IMR-90 (cell line): Measurements from ENCODE around the gene TGFBR1. TPM values are rescaled to one million over a fixed set of nuclear protein-coding genes. Genes with fewer than 3 reads are reported as not detected.

Experiments
- ATAC-seq: fragments of 200-7000 bp; cut with Tn5 transposase; 2 replicates; pipeline ENCODE4 v1.9.1; 2020; ENCODE audit warnings: low read depth, mild to moderate bottlenecking, moderate library complexity
- BruUV-seq: library from RNA; stranded (reverse); fragments of 400-500 nt; replicated peaks from 2 replicates; lab custom pipeline; 2021; lab: Mats Ljungman, UMichigan
- CTCF ChIA-PET: fragments of 300-600 bp; formaldehyde crosslinking; extraction: SDS; loops from one replicate; lab custom pipeline; 2021; ENCODE audit warnings: antibody characterized with exemption; lab: Yijun Ruan, JAX
- POLR2A ChIA-PET: fragments of 300-600 bp; sonication (Branson Sonifier 250); formaldehyde crosslinking; loops from one replicate; lab custom pipeline; 2022; ENCODE audit warnings: antibody characterized with exemption; ENCODE audit not compliant: unreplicated experiment; lab: Charles Lee
- DNase-seq: peaks from one replicate; pipeline ENCODE4 v3.0.0; 2013
- H2AFZ ChIP-seq: replicated peaks from 2 replicates; pipeline ENCODE3; 2013; ENCODE audit warnings: low read length, mild to moderate bottlenecking; ENCODE audit not compliant: poor library complexity
- H2AK5ac ChIP-seq: 2 replicates; pipeline ENCODE4 v1.6.1; 2013; ENCODE audit warnings: low read depth, low read length, inconsistent platforms
- H2AK9ac ChIP-seq: replicated peaks from 2 replicates; pipeline ENCODE3; 2013; ENCODE audit warnings: mild to moderate bottlenecking, low read depth, low read length, moderate library complexity; ENCODE audit not compliant: poor library complexity
- H2BK120ac ChIP-seq: 2 replicates; pipeline ENCODE4 v1.6.1; 2013; ENCODE audit warnings: low read depth, low read length, inconsistent platforms
- H2BK15ac ChIP-seq: 3 replicates; pipeline ENCODE4 v1.6.1; 2013; ENCODE audit warnings: low read depth, low read length, inconsistent platforms
- H2BK20ac ChIP-seq: 2 replicates; pipeline ENCODE4 v1.6.1; 2013; ENCODE audit warnings: low read depth, mild to moderate bottlenecking, inconsistent platforms, low read length, moderate library complexity
- H2BK5ac ChIP-seq: 2 replicates; pipeline ENCODE4 v1.6.1; 2013; ENCODE audit warnings: mild to moderate bottlenecking, low read depth, low read length, inconsistent platforms; ENCODE audit not compliant: poor library complexity, severe bottlenecking
- H3K14ac ChIP-seq: replicated peaks from 2 replicates; pipeline ENCODE4 v1.6.1; 2013; ENCODE audit warnings: low read depth, low read length, inconsistent platforms
- H3K18ac ChIP-seq: 2 replicates; pipeline ENCODE4 v1.6.1; 2013; ENCODE audit warnings: low read depth, low read length, control low read depth
- H3K23ac ChIP-seq: 2 replicates; pipeline ENCODE4 v1.6.1; 2013; ENCODE audit warnings: low read depth, low read length, inconsistent platforms
- H3K27ac ChIP-seq: 2 replicates; pipeline ENCODE4 v1.5.1; 2013; ENCODE audit warnings: mild to moderate bottlenecking, control low read depth, low read length; ENCODE audit not compliant: insufficient read depth
- H3K27me3 ChIP-seq: 2 replicates; pipeline ENCODE4 v1.6.1; 2013; ENCODE audit warnings: low read length; ENCODE audit not compliant: control insufficient read depth, insufficient read depth
- H3K36me3 ChIP-seq: 2 replicates; pipeline ENCODE4 v1.6.1; 2013; ENCODE audit warnings: low read length, mixed read lengths; ENCODE audit not compliant: control insufficient read depth, insufficient read depth
- H3K4ac ChIP-seq: 2 replicates; pipeline ENCODE4 v1.6.1; 2013; ENCODE audit warnings: low read depth, low read length, inconsistent platforms
- H3K4me1 ChIP-seq: 2 replicates; pipeline ENCODE4 v1.6.1; 2013; ENCODE audit warnings: low read length, mixed read lengths; ENCODE audit not compliant: control insufficient read depth, insufficient read depth
- H3K4me2 ChIP-seq: 2 replicates; pipeline ENCODE4 v1.6.1; 2013; ENCODE audit warnings: low read depth, mild to moderate bottlenecking, control low read depth, low read length, moderate library complexity
- H3K4me3 ChIP-seq: 2 replicates; pipeline ENCODE4 v1.5.1; 2013; ENCODE audit warnings: low read depth, mild to moderate bottlenecking, control low read depth, low read length, moderate library complexity; ENCODE audit not compliant: insufficient read depth
- H3K56ac ChIP-seq: 2 replicates; pipeline ENCODE4 v1.6.1; 2013; ENCODE audit warnings: low read length, inconsistent platforms; ENCODE audit not compliant: insufficient read depth; ENCODE audit errors: extremely low read depth
- H3K79me1 ChIP-seq, 2 experiments: 2 replicates each; pipeline ENCODE4 v1.6.1; 2013; ENCODE audit warnings: low read length in 2 of 2, inconsistent platforms in 1 of 2, low read depth in 1 of 2
- H3K9ac ChIP-seq: 2 replicates; pipeline ENCODE4 v1.6.1; 2013; ENCODE audit warnings: low read depth, low read length, control low read depth
- H3K9me1 ChIP-seq: 2 replicates; pipeline ENCODE4 v1.6.1; 2013; ENCODE audit warnings: low read length, inconsistent platforms; ENCODE audit not compliant: insufficient read depth
- H3K9me3 ChIP-seq: 2 replicates; pipeline ENCODE4 v1.6.1; 2013; ENCODE audit warnings: low read length; ENCODE audit not compliant: control insufficient read depth, insufficient read depth
- H4K20me1 ChIP-seq: 2 replicates; pipeline ENCODE4 v1.6.1; 2013; ENCODE audit warnings: low read length, inconsistent platforms; ENCODE audit not compliant: insufficient read depth
- H4K5ac ChIP-seq: 2 replicates; pipeline ENCODE4 v1.6.1; 2013; ENCODE audit warnings: mild to moderate bottlenecking, low read depth, low read length, control low read depth
- H4K8ac ChIP-seq, 2 experiments: 2 replicates each; pipeline ENCODE4 v1.6.1; 2013; ENCODE audit warnings: low read depth in 2 of 2, low read length in 2 of 2, control low read depth in 1 of 2, inconsistent platforms in 1 of 2
- H4K91ac ChIP-seq: 2 replicates; pipeline ENCODE4 v1.6.1; 2013; ENCODE audit warnings: low read depth, low read length, inconsistent platforms; ENCODE audit not compliant: insufficient read depth
- CHD1 ChIP-seq: IDR thresholded peaks from 2 replicates; pipeline ENCODE4 v1.6.1; 2012; ENCODE audit warnings: low read depth, low read length, improper control_type of control experiment
- CTCF ChIP-seq: conservative IDR thresholded peaks from 2 replicates; pipeline ENCODE4 v1.5.1; 2012; ENCODE audit warnings: mild to moderate bottlenecking, low read depth, low read length, improper control_type of control experiment
- FOS ChIP-seq: fragments of 150-350 bp; IDR thresholded peaks from 2 replicates; pipeline ENCODE4 v1.6.1; 2016; ENCODE audit warnings: low read depth, low read length
- MAFK ChIP-seq: IDR thresholded peaks from 2 replicates; pipeline ENCODE4 v1.6.1; 2012; ENCODE audit warnings: low read depth, low read length, improper control_type of control experiment
- MAZ ChIP-seq: IDR thresholded peaks from 2 replicates; pipeline ENCODE4 v1.6.1; 2012; ENCODE audit warnings: low read depth, mild to moderate bottlenecking, low read length, improper control_type of control experiment, moderate library complexity, borderline replicate concordance
- MXI1 ChIP-seq: IDR thresholded peaks from 2 replicates; pipeline ENCODE4 v1.6.1; 2012; ENCODE audit warnings: low read depth, mild to moderate bottlenecking, low read length, moderate library complexity, borderline replicate concordance
- NFE2L2 ChIP-seq: fragments of 150-350 bp; IDR thresholded peaks from 2 replicates; pipeline ENCODE4 v1.6.1; 2016; ENCODE audit warnings: low read depth, mild to moderate bottlenecking, low read length
- RAD21 ChIP-seq: IDR thresholded peaks from 2 replicates; pipeline ENCODE4 v1.6.1; 2012; ENCODE audit warnings: low read length, improper control_type of control experiment
- RCOR1 ChIP-seq: IDR thresholded peaks from 2 replicates; pipeline ENCODE4 v1.6.1; 2012; ENCODE audit warnings: mild to moderate bottlenecking, low read length, improper control_type of control experiment; ENCODE audit not compliant: insufficient replicate concordance
- RFX5 ChIP-seq: IDR thresholded peaks from 2 replicates; pipeline ENCODE4 v1.8.0; 2012; ENCODE audit warnings: low read depth, mild to moderate bottlenecking, low read length, moderate library complexity
- WGBS, 2 experiments: methylation state at CpG; one replicate each; pipeline versions ENCODE4 v1.1.5 to v1.1.7; 2013; ENCODE audit warnings: missing lambda C conversion rate in 2 of 2; ENCODE audit not compliant: insufficient read length in 1 of 2; ENCODE audit errors: extremely low coverage in 2 of 2; 5-methylcytosine and 5-hydroxymethylcytosine counted together
- dilution Hi-C: fragments of 300-500 bp; cut with HindIII; formaldehyde crosslinking; loops from one replicate; pipeline ENCODE4 v1.14.3; 2018; ENCODE audit warnings: low sequenced_read_pairs; ENCODE audit not compliant: unreplicated experiment
- in situ Hi-C: fragments of 300-500 bp; cut with MboI; formaldehyde crosslinking; loops from 3 replicates; pipeline ENCODE4 v1.14.3; 2019; ENCODE audit warnings: low sequenced_read_pairs, inconsistent platforms, mixed read lengths
- intact Hi-C: fragments of 100-400 bp; cut with micrococcal nuclease; formaldehyde crosslinking; loops from 2 replicates; pipeline ENCODE4 v1.10.0; 2022
- polyA plus RNA-seq, 3 experiments: library from polyadenylated mRNA; depleted of rRNA; stranded (reverse); fragments of >200 nt; gene quantifications; 2 replicates each; pipeline ENCODE4 v1.2.3, GENCODE V29; 2012; ENCODE audit warnings: low replicate concordance in 1 of 3
- total RNA-seq: library from RNA; depleted of rRNA; stranded (reverse); fragments of >200 nt; gene quantifications from 2 replicates; pipeline ENCODE4 v1.2.3, GENCODE V29; 2012
- TF ChIP-seq, protein P1 (sequence below): fragments of 150-350 bp; IDR thresholded peaks from 2 replicates; pipeline ENCODE4 v1.6.1; 2017; ENCODE audit warnings: mild to moderate bottlenecking, antibody characterized with exemption, low read length, low read depth
- TF ChIP-seq, protein P2 (sequence below): fragments of 150-350 bp; IDR thresholded peaks from 2 replicates; pipeline ENCODE4 v1.6.1; 2016; ENCODE audit warnings: low read depth, mild to moderate bottlenecking, low read length, moderate library complexity, borderline replicate concordance

TGFBR1 gene
- total and polyA plus RNA-seq, 2 of the 4 experiments (the other 2 are of a cell fraction) = 15.1 to 75.3 TPM

DNA sequence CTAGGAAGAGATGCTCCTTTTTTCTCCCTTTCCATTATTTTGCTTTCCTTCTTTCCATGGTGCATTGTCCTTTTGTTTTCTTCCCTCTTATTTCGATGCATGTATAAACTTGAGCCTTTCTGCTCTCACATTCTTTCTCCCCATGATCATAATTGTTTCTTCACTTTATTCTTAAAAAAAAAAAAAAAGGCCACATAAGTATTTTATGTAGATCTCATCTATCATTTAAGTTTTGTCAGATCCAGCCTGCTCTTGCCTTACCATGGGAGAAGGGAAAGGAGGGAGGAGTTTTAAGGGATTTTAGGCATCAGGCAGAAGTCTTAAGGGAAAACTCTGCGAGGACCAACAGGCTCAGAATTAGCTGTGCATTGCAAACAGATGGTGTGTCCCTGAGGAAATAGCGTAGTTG lies 11.1 kb downstream of the TGFBR1 start:
- in situ Hi-C loops (no loop called here), intact Hi-C loops (no loop called here), dilution Hi-C loops (no loop called here)
- ATAC-seq (no peak), DNase-seq (no peak)
- peaks cover 23 to 65% of the 10 kb centered on the region in 2 experiments for H3K79me1 ChIP-seq
- CTCF ChIA-PET = interaction anchor here (0.5 kb wide), 1 partner anchor 20 kb away, joined by 3 read pairs; no protein-coding TSS in a partner anchor
- no TSS peak for BruUV-seq
- TF ChIP-seq RFX5 (no peak), RAD21 (no peak), FOS (no peak), MAZ (no peak), CHD1 (no peak), RCOR1 (no peak), MAFK (no peak), MXI1 (no peak), NFE2L2 (no peak), CTCF (no peak)
- TF ChIP-seq, protein P1, sequence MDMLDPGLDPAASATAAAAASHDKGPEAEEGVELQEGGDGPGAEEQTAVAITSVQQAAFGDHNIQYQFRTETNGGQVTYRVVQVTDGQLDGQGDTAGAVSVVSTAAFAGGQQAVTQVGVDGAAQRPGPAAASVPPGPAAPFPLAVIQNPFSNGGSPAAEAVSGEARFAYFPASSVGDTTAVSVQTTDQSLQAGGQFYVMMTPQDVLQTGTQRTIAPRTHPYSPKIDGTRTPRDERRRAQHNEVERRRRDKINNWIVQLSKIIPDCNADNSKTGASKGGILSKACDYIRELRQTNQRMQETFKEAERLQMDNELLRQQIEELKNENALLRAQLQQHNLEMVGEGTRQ = no peak
- TF ChIP-seq, protein P2, sequence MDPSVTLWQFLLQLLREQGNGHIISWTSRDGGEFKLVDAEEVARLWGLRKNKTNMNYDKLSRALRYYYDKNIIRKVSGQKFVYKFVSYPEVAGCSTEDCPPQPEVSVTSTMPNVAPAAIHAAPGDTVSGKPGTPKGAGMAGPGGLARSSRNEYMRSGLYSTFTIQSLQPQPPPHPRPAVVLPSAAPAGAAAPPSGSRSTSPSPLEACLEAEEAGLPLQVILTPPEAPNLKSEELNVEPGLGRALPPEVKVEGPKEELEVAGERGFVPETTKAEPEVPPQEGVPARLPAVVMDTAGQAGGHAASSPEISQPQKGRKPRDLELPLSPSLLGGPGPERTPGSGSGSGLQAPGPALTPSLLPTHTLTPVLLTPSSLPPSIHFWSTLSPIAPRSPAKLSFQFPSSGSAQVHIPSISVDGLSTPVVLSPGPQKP = no peak
- H2AFZ ChIP-seq = no peak overlapping the region
- H3K56ac ChIP-seq = no peak overlapping the region
- H2BK20ac ChIP-seq = no peak overlapping the region
- H2BK5ac ChIP-seq = no peak overlapping the region
- peaks cover 7% of the 10 kb centered on the region for H3K36me3 ChIP-seq
- H4K8ac ChIP-seq = no peak overlapping the region
- no peak overlapping the region for H2AK5ac ChIP-seq
- H3K27me3 ChIP-seq = no peaks in the 10 kb centered on the region
- no CpG with 5 or more reads among the region's 3 CpGs for WGBS, 2 experiments
- H3K23ac ChIP-seq = no peak overlapping the region
- no peak overlapping the region for H3K18ac ChIP-seq
- no peak overlapping the region for H4K91ac ChIP-seq
- no peak overlapping the region for H4K5ac ChIP-seq
- no peak overlapping the region for H2BK15ac ChIP-seq
- H3K14ac ChIP-seq = no peak overlapping the region
- peak overlapping the region; percentile 35; the same call in 1 of the 2 replicates for H3K4me2 ChIP-seq
- H3K9me3 ChIP-seq = no peaks in the 10 kb centered on the region
- no peak overlapping the region for H3K27ac ChIP-seq
- no peak overlapping the region for H3K4ac ChIP-seq
- no peak overlapping the region for H2BK120ac ChIP-seq
- peaks cover 13% of the 10 kb centered on the region for H3K9me1 ChIP-seq
- no peak overlapping the region for H3K4me3 ChIP-seq
- no peak overlapping the region for H3K9ac ChIP-seq
- peaks cover 16% of the 10 kb centered on the region for H3K4me1 ChIP-seq
- POLR2A ChIA-PET = no interaction called here
- H2AK9ac ChIP-seq = no peak overlapping the region
- H4K20me1 ChIP-seq = peaks cover 79% of the 10 kb centered on the region
